ENCODE results near the gene DIP2B. TPM values are rescaled to one million over a fixed set of nuclear protein-coding genes. Genes with fewer than 3 reads are reported as not detected.
A peak's percentile ranks its signal among the peaks of the same experiment; 100 is the strongest.

DIP2B gene
- total RNA-seq, 1 experiment from 2014 or later: 20.0 TPM

DNA sequence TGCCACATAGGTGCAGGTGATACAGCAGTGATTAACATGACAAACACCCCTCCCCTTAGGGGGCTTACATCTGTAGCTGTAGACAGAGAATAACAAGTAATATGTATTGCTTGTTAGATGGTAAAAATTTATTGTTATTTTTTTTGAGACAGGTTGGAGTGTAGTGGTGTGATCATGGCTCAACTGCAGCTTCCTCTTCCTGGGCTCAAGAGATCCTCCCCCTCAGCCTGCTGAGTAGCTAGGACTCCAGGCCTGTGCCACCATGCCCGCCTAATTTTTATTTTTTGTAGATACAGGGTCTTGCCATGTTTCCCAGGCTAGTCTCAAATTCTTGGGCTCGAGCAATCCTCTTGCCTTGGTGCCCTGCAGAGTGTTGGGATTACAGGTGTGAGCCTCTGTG lies 19.8 kb downstream of the DIP2B start:
- no peak overlapping the region for H2BK5ac ChIP-seq (ENCODE audit: insufficient read length, low read length)
- no peaks in the 10 kb centered on the region for H3K23me2 ChIP-seq (ENCODE audit: insufficient read length, low read depth, low read length, poor library complexity, severe bottlenecking)
- no peak for DNase-seq
- H3K27me3 Mint-ChIP-seq (ENCODE audit: low read depth): no peaks in the 10 kb centered on the region
- no peak overlapping the region for H3K4me3 Mint-ChIP-seq
- peaks cover 0 to 1% (median 0%) of the 10 kb centered on the region in 3 experiments; a peak in 1 of 7 replicates for H3K36me3 Mint-ChIP-seq (ENCODE audit: insufficient read depth in 1 of 3, low read depth in 3 of 3)
- no peaks in the 10 kb centered on the region for H3K9me3 ChIP-seq (ENCODE audit: control insufficient read depth, low read depth, low read length)
- H2AFZ ChIP-seq (ENCODE audit: low read length): no peak overlapping the region
- no peaks in the 10 kb centered on the region for H3K4me1 ChIP-seq (ENCODE audit: insufficient read depth, low read length)
- no peaks in the 10 kb centered on the region for H3K27me3 ChIP-seq (ENCODE audit: insufficient read depth, low read length)
- no peak overlapping the region for H3K56ac ChIP-seq (ENCODE audit: insufficient read length, low read depth, low read length)
- H3K4ac ChIP-seq (ENCODE audit: low read depth, low read length): no peak overlapping the region
- H4K8ac ChIP-seq (replicated peaks; ENCODE audit: insufficient read length, low read depth, low read length): no peak overlapping the region
- TF ChIP-seq, protein P1, sequence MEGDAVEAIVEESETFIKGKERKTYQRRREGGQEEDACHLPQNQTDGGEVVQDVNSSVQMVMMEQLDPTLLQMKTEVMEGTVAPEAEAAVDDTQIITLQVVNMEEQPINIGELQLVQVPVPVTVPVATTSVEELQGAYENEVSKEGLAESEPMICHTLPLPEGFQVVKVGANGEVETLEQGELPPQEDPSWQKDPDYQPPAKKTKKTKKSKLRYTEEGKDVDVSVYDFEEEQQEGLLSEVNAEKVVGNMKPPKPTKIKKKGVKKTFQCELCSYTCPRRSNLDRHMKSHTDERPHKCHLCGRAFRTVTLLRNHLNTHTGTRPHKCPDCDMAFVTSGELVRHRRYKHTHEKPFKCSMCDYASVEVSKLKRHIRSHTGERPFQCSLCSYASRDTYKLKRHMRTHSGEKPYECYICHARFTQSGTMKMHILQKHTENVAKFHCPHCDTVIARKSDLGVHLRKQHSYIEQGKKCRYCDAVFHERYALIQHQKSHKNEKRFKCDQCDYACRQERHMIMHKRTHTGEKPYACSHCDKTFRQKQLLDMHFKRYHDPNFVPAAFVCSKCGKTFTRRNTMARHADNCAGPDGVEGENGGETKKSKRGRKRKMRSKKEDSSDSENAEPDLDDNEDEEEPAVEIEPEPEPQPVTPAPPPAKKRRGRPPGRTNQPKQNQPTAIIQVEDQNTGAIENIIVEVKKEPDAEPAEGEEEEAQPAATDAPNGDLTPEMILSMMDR (conservative IDR thresholded peaks at IDR 0.05): no peak
- H3K23ac ChIP-seq (ENCODE audit: insufficient read length, low read depth, low read length): no peak overlapping the region
- no peaks in the 10 kb centered on the region for H3K9me3 Mint-ChIP-seq
- H3K4me2 ChIP-seq (ENCODE audit: insufficient read depth, insufficient read length, low read length): no peak overlapping the region
- H3K18ac ChIP-seq (ENCODE audit: insufficient read length, low read depth, low read length): no peak overlapping the region
- H3K79me1 ChIP-seq (ENCODE audit: insufficient read depth, low read depth, low read length, poor library complexity, severe bottlenecking): no peaks in the 10 kb centered on the region
- no peak overlapping the region for H2BK120ac ChIP-seq (ENCODE audit: low read depth, low read length, poor library complexity, severe bottlenecking)
- H3K27ac Mint-ChIP-seq: peak overlapping the region in 2 of 3 experiments; percentile 13 to 59; a peak in 2 of 7 replicates
- no peak overlapping the region for H4K5ac ChIP-seq (ENCODE audit: insufficient read length, low read depth, low read length)
- no peak overlapping the region for H4K91ac ChIP-seq (ENCODE audit: insufficient read length, low read depth, low read length)
- H2BK12ac ChIP-seq (ENCODE audit: insufficient read length, low read depth, low read length): no peak overlapping the region
- H4K20me1 ChIP-seq (ENCODE audit: control insufficient read depth, insufficient read depth, insufficient read length): no peaks in the 10 kb centered on the region
- WGBS (ENCODE audit: extremely low coverage, insufficient read length, low lambda C conversion rate): no CpG with 5 or more reads among the region's 2 CpGs
- no peak overlapping the region for H3T11ph ChIP-seq (ENCODE audit: low read length)
- no peak overlapping the region for H3K14ac ChIP-seq (ENCODE audit: insufficient read depth, low read length)
- peaks cover 5% of the 10 kb centered on the region; the same call in 1 of the 2 replicates for H3K79me2 ChIP-seq (ENCODE audit: insufficient read depth, low read length)
- peaks cover 19 to 26% of the 10 kb centered on the region in 2 experiments for H3K4me1 Mint-ChIP-seq
- H2AK5ac ChIP-seq (ENCODE audit: insufficient read length, low read length): no peak overlapping the region
- no peak overlapping the region for H3K27ac ChIP-seq (ENCODE audit: insufficient read length, low read depth, low read length)
- no peak overlapping the region for H2BK20ac ChIP-seq (ENCODE audit: low read depth, low read length, poor library complexity, severe bottlenecking)
- no peak overlapping the region for H3K9ac ChIP-seq (ENCODE audit: extremely low read depth, insufficient read length, low read length)
- no peak overlapping the region for H2BK15ac ChIP-seq (ENCODE audit: low read depth, low read length)

Measured in H9 (cell line).